GM20000 (cell line): Measurements from ENCODE around the gene NHP2.

ENCODE experiments used
- DNase-seq: peaks from one replicate; pipeline ENCODE4 v3.0.0; 2012; ENCODE audit warnings: low spot score
- CTCF ChIP-seq: IDR thresholded peaks from 2 replicates; pipeline ENCODE4 v1.5.1; 2012; ENCODE audit warnings: mild to moderate bottlenecking, control low read depth; ENCODE audit errors: extremely low read depth, missing control alignments

Gene NHP2

GRCh38 chr5:178111925-178112324, 41.8 kb downstream of the NHP2 start:
- DNase-seq = no peak
- TF ChIP-seq CTCF = no peak

- no peak for TF ChIP-seq CTCF
- no peak for DNase-seq
These were observed 43.2 kb downstream of the NHP2 start for GRCh38 chr5:178110511-178110910.

- no peak for DNase-seq
- no peak for TF ChIP-seq CTCF
These were observed 44.7 kb downstream of the NHP2 start for GRCh38 chr5:178108966-178109365.

- DNase-seq = no peak
- no peak for TF ChIP-seq CTCF
These were observed 45.2 kb downstream of the NHP2 start for GRCh38 chr5:178108446-178108845.

- no peak for DNase-seq
- TF ChIP-seq CTCF = no peak
These were observed 45.9 kb downstream of the NHP2 start for GRCh38 chr5:178107756-178108310.

- no peak for DNase-seq
- TF ChIP-seq CTCF = no peak
These were observed 47.0 kb downstream of the NHP2 start for GRCh38 chr5:178106556-178107239.

- TF ChIP-seq CTCF = no peak
- DNase-seq = no peak
These were observed 47.6 kb downstream of the NHP2 start for GRCh38 chr5:178106086-178106485.
